ENCODE results near the gene CALR. TPM values are rescaled to one million over a fixed set of nuclear protein-coding genes. Genes with fewer than 3 reads are reported as not detected.

The CALR gene
- total and polyA plus RNA-seq, 9 of the 15 experiments (the other 6 are each of a cell fraction or from before 2014, with no cell fraction given): 126 to 811 (median 642) TPM

DNA sequence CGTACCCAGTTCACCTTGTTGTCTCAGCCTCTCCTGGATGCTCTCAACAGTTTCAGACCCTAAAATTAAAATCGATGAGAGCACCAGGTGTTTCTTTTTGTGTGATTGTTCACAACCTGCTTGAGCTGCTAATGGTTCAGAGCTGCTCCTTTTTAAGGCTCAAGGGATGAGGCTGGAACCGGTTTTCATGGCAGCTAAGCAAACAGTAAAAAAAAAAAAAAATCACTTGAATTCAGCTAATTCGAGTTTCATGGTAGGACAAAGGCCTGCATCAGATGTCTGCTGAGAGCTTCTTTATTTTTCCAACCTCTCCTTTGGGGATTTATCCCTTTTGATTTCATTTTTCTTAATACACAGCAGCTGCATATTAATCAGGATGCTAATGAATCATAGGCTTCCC is 25.8 kb upstream of the CALR start:
- Histone ChIP-seq H3K4me2 (ENCODE audit: insufficient read depth, low read length) (peak overlapping the region; percentile 34; the same call in 1 of the 2 replicates), H3K9me1 (ENCODE audit: control insufficient read depth, insufficient read depth, low read length) (no peaks in the 10 kb centered on the region), H3K4me1 (replicated peaks in 1 of 2; ENCODE audit: control insufficient read depth in 2 of 2, insufficient read depth in 2 of 2, low read length in 2 of 2) (peaks cover 14 to 25% of the 10 kb centered on the region in 2 experiments), H3K9me3 (replicated peaks; ENCODE audit: control insufficient read depth, insufficient read depth, low read depth, low read length) (no peaks in the 10 kb centered on the region), H3K79me2 (ENCODE audit: control insufficient read depth, insufficient read depth, low read length) (no peaks in the 10 kb centered on the region), H3K4me3 (no peak overlapping the region), H3K27me3 (ENCODE audit: control insufficient read depth in 2 of 2, insufficient read depth in 2 of 2, low read length in 2 of 2) (no peaks in the 10 kb centered on the region), H3K27ac (ENCODE audit: extremely low read depth, low read depth, low read length) (no peak overlapping the region), H4K20me1 (replicated peaks; ENCODE audit: control insufficient read depth, insufficient read depth, low read length) (no peaks in the 10 kb centered on the region), H3K9ac (ENCODE audit: insufficient read depth in 1 of 2, low read depth in 2 of 2, low read length in 2 of 2) (peak overlapping the region; percentile 17 to 86; a peak in 1 of 4 replicates), H3K36me3 (ENCODE audit: control insufficient read depth, insufficient read depth, low read length) (no peaks in the 10 kb centered on the region), H2AFZ (ENCODE audit: low read depth, low read length) (peak overlapping the region; percentile 77; the same call in 1 of the 2 replicates)
- no peak for DNase-seq (ENCODE audit: extremely low read depth in 1 of 4, low spot score in 3 of 4)
- no peak for ATAC-seq
- CTCF ChIA-PET (ENCODE audit: low intra/inter-chr PET ratio): no interaction called here
- BruUV-seq (replicated peaks): no TSS peak
- FAIRE-seq: no peak
- TF ChIP-seq, protein P1, sequence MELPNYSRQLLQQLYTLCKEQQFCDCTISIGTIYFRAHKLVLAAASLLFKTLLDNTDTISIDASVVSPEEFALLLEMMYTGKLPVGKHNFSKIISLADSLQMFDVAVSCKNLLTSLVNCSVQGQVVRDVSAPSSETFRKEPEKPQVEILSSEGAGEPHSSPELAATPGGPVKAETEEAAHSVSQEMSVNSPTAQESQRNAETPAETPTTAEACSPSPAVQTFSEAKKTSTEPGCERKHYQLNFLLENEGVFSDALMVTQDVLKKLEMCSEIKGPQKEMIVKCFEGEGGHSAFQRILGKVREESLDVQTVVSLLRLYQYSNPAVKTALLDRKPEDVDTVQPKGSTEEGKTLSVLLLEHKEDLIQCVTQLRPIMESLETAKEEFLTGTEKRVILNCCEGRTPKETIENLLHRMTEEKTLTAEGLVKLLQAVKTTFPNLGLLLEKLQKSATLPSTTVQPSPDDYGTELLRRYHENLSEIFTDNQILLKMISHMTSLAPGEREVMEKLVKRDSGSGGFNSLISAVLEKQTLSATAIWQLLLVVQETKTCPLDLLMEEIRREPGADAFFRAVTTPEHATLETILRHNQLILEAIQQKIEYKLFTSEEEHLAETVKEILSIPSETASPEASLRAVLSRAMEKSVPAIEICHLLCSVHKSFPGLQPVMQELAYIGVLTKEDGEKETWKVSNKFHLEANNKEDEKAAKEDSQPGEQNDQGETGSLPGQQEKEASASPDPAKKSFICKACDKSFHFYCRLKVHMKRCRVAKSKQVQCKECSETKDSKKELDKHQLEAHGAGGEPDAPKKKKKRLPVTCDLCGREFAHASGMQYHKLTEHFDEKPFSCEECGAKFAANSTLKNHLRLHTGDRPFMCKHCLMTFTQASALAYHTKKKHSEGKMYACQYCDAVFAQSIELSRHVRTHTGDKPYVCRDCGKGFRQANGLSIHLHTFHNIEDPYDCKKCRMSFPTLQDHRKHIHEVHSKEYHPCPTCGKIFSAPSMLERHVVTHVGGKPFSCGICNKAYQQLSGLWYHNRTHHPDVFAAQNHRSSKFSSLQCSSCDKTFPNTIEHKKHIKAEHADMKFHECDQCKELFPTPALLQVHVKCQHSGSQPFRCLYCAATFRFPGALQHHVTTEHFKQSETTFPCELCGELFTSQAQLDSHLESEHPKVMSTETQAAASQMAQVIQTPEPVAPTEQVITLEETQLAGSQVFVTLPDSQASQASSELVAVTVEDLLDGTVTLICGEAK (IDR thresholded peaks at IDR 0.05): no peak
- TF ChIP-seq, protein P1 (CRISPR knock-in tag; IDR thresholded peaks at IDR 0.05): no peak
- no peak for TF ChIP-seq SP1 (CRISPR knock-in tag; IDR thresholded peaks at IDR 0.05)
- TF ChIP-seq SRSF7 (optimal IDR thresholded peaks at IDR 0.05; ENCODE audit: low read depth, low read length): no peak
- TF ChIP-seq TCFL5 (CRISPR knock-in tag; conservative IDR thresholded peaks at IDR 0.05): no peak
- no peak for TF ChIP-seq MYC (IDR thresholded peaks at IDR 0.05; ENCODE audit: low read depth, low read length)
- no peak for TF ChIP-seq MYC (CRISPR knock-in tag; IDR thresholded peaks at IDR 0.05; ENCODE audit: borderline replicate concordance, low read depth)
- TF ChIP-seq ELF4 (CRISPR knock-in tag; IDR thresholded peaks at IDR 0.05): no peak
- TF ChIP-seq CHD2 (IDR thresholded peaks at IDR 0.05; ENCODE audit: low read depth, low read length): no peak
- no peak for TF ChIP-seq ZNF57 (CRISPR knock-in tag; IDR thresholded peaks at IDR 0.05)
- TF ChIP-seq, protein P2, sequence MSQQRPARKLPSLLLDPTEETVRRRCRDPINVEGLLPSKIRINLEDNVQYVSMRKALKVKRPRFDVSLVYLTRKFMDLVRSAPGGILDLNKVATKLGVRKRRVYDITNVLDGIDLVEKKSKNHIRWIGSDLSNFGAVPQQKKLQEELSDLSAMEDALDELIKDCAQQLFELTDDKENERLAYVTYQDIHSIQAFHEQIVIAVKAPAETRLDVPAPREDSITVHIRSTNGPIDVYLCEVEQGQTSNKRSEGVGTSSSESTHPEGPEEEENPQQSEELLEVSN (IDR thresholded peaks at IDR 0.05; ENCODE audit: borderline replicate concordance in 1 of 2, extremely low read depth in 1 of 2, insufficient read depth in 1 of 2, insufficient read length in 1 of 2, low read depth in 1 of 2, low read length in 1 of 2, poor library complexity in 1 of 2, severe bottlenecking in 1 of 2): no peak
- TF ChIP-seq NFATC3 (IDR thresholded peaks at IDR 0.05): no peak
- POLR2A ChIA-PET: interaction anchor here (0.7 to 2.3 kb wide), 9 partner anchors 9 to 29 kb away, joined by 3 to 8 read pairs (median 3); partner anchors contain the start of genes GCDH and KLF1
- 51% methylated on average over 4 of the region's 4 CpGs for WGBS (ENCODE audit: insufficient coverage, low coverage, missing lambda C conversion rate)
- in situ Hi-C loops (cut with MboI): no loop called here
- intact Hi-C loops (cut with micrococcal nuclease): no loop called here
